IgD-negative memory B cell (primary cell): ENCODE data around the gene LRP5. TPM values are rescaled to one million over a fixed set of nuclear protein-coding genes. Genes with fewer than 3 reads are reported as not detected.
A peak's percentile ranks its signal among the peaks of the same experiment; 100 is the strongest.
"Not testable (repeated sequence)": the region's sequence is repeated elsewhere in the genome, so short reads cannot be mapped to it uniquely, and the experiment has no call there.

Experiments
- H3K27ac Mint-ChIP-seq, 3 donors: one replicate each; pipeline ENCODE4 v1.8.0; 2020 to 2022; ENCODE audit warnings: mild to moderate bottlenecking in 3 of 3, mixed read lengths in 3 of 3, moderate library complexity in 1 of 3
- H3K27me3 Mint-ChIP-seq: one replicate; pipeline ENCODE4 v1.8.0; 2021; ENCODE audit warnings: mixed read lengths
- H3K36me3 Mint-ChIP-seq: one replicate; pipeline ENCODE4 v1.8.0; 2020; ENCODE audit warnings: mild to moderate bottlenecking, mixed read lengths
- H3K4me1 Mint-ChIP-seq, 3 donors: one replicate each; pipeline ENCODE4 v1.8.0; 2020 to 2022; ENCODE audit warnings: mixed read lengths in 3 of 3, mild to moderate bottlenecking in 1 of 3
- H3K4me3 Mint-ChIP-seq, 4 donors: one replicate each; pipeline ENCODE4 v1.8.0; 2020 to 2022; ENCODE audit warnings: mild to moderate bottlenecking in 4 of 4, mixed read lengths in 4 of 4, moderate library complexity in 3 of 4
- H3K9me3 Mint-ChIP-seq, 3 donors: one replicate each; pipeline ENCODE4 v1.8.0; 2020 to 2021; ENCODE audit warnings: mixed read lengths in 3 of 3, mild to moderate bottlenecking in 1 of 3
- polyA plus RNA-seq: library from polyadenylated mRNA; unstranded; fragments of 300-500 nt; fragmentation: Illumina TruSeq; gene quantifications from one replicate; pipeline ENCODE4 v1.2.3, GENCODE V29; 2021

LRP5 gene
- polyA plus RNA-seq, 1 donor from 2014 or later, result 1.0 TPM

- Mint-ChIP-seq H3K27me3 (no peaks in the 10 kb centered on the region), H3K36me3 (no peaks in the 10 kb centered on the region), H3K4me3 (no peak overlapping the region), H3K9me3 (no peaks in the 10 kb centered on the region), H3K4me1 (peaks cover 4 to 26% (median 18%) of the 10 kb centered on the region in 3 donors), H3K27ac (no peak overlapping the region)
Observed at GRCh38 chr11:68338051-68338780, 25.8 kb downstream of the LRP5 start.

- no peaks in the 10 kb centered on the region for H3K36me3 Mint-ChIP-seq
- no peaks in the 10 kb centered on the region for H3K27me3 Mint-ChIP-seq
- H3K9me3 Mint-ChIP-seq, result no peaks in the 10 kb centered on the region
- H3K4me3 Mint-ChIP-seq, result no peak overlapping the region
- no peak overlapping the region for H3K27ac Mint-ChIP-seq
- peaks cover 4 to 28% (median 24%) of the 10 kb centered on the region in 3 donors for H3K4me1 Mint-ChIP-seq
Observed at GRCh38 chr11:68340003-68340767, 27.8 kb downstream of the LRP5 start.

DNA sequence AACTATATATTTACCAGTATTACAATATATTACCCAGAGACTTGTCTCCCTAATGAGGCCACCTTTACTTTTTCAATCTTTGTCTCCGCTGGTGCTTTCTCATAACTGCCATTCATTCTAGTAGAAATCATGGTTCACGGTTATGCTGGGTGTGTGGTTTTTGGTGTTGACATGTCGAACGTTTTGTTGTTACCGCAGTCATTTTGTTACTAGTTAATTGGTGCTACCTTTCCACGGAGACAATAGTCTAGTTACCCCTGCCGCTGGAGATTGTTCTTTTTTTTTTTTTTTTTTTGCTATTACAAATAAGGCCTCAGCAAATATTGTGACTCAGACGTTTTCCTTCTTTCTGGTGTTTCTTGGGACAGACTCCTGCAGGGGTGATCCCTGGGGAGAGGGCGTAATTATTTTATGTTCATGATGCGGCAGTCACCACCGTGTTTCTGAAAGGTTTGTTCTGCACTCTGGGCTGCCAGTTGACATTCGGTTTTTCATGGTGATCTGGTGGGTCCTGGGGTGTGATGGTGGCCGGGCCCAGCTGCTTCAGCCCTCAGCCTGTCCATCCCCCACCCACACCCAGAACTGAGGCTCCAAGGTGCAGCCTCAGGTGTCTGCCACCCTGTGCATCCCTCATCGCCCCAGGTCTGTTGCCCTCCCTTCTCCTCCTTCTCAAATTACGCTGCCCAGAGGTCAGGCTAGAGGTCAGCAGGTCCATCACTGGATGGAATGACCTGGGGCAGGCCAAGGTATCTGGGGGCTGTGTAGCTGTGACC, 28.6 kb downstream of the LRP5 start:
- no peak overlapping the region for H3K4me3 Mint-ChIP-seq

GRCh38 chr11:68341557-68342458, 29.4 kb downstream of the LRP5 start:
- H3K4me1 Mint-ChIP-seq, result peaks cover 16 to 31% (median 24%) of the 10 kb centered on the region in 3 donors
- H3K9me3 Mint-ChIP-seq, result peaks cover 0 to 6% (median 2%) of the 10 kb centered on the region in 3 donors
- peaks cover 2% of the 10 kb centered on the region for H3K36me3 Mint-ChIP-seq
- H3K4me3 Mint-ChIP-seq, result peak overlapping the region in 1 of 4 donors; percentile 28
- H3K27ac Mint-ChIP-seq, result peak overlapping the region in 1 of 3 donors; percentile 87
- no peaks in the 10 kb centered on the region for H3K27me3 Mint-ChIP-seq

More for the DNA sequence above, 28.6 kb downstream of the LRP5 start:
- Mint-ChIP-seq H3K27me3 (no peaks in the 10 kb centered on the region), H3K27ac (no peak overlapping the region), H3K4me1 (peaks cover 8 to 27% (median 24%) of the 10 kb centered on the region in 3 donors), H3K36me3 (peaks cover 2% of the 10 kb centered on the region), H3K9me3 (peaks cover 0 to 4% (median under 1%) of the 10 kb centered on the region in 3 donors)

- Mint-ChIP-seq H3K4me3 (no peak overlapping the region), H3K4me1 (peaks cover 19 to 31% (median 28%) of the 10 kb centered on the region in 3 donors), H3K27ac (no peak overlapping the region), H3K36me3 (peaks cover 2% of the 10 kb centered on the region), H3K9me3 (peaks cover 0 to 6% (median 2%) of the 10 kb centered on the region in 3 donors), H3K27me3 (no peaks in the 10 kb centered on the region)
Observed at GRCh38 chr11:68342459-68343158, 30.2 kb downstream of the LRP5 start.

GRCh38 chr11:68343761-68344256, 31.4 kb downstream of the LRP5 start:
- no peaks in the 10 kb centered on the region for H3K27me3 Mint-ChIP-seq
- peak overlapping the region in 1 of 3 donors; percentile 71 for H3K27ac Mint-ChIP-seq
- no peak overlapping the region for H3K4me3 Mint-ChIP-seq
- peaks cover 2% of the 10 kb centered on the region for H3K36me3 Mint-ChIP-seq
- H3K4me1 Mint-ChIP-seq, result peaks cover 15 to 31% (median 27%) of the 10 kb centered on the region in 3 donors
- peaks cover 0 to 6% (median 2%) of the 10 kb centered on the region in 3 donors for H3K9me3 Mint-ChIP-seq

DNA sequence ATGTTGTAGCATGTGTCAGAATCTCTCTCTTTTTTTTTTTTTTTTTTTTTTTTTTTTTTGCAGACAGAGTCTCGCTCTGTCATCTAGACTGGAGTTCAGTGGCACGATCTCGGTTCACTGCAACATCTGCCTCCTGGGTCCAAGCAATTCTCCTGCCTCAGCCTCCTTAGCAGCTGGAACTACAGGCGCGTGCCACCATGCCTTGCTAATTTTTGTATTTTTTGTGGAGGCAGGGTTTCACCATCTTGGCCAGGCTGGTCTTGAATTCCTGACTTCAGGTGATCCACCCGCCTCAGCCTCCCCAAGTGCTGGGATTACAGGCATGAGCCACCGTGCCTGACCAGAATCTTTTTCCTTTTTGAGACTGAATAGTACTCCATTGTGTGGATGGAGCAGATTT, 32.4 kb downstream of the LRP5 start:
- peak overlapping the region in 1 of 4 donors; percentile 54 for H3K4me3 Mint-ChIP-seq
- not testable (repeated sequence) for H3K27me3 Mint-ChIP-seq, H3K9me3 Mint-ChIP-seq, H3K36me3 Mint-ChIP-seq, H3K27ac Mint-ChIP-seq
- H3K4me1 Mint-ChIP-seq, result peaks cover 15 to 28% (median 25%) of the 10 kb centered on the region in 3 donors

DNA sequence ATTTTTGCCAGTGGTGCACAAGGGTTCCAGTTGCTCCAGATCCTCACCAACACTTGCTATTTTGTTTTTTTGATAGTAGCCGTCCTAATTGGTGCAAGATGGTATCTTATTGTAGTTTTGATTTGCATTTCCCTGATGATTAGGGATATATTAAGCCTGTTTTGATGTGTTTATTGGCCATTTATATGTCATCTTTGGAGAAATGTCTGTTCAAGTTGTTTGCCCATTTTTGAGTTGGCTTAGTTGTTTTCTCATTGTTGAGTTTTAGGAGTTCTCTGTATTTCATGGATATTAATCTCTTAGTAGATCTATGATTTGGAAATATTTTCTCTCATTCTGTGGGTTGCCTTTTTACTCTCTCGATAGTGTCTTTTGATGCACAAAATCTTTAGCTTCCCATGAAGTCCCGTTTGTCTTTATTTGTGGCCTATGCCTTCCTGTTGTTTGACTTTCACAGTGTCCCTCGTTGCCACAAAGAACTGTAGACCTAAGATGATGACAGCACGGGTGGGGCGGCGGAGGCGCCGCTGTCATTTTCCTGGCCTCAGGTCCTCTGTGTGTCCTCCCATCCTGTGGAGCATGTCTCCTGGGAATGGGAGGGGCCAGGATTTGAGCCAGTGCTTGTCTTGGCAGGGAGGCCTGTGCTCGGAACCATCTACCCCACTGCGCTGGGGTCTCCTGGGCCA, 33.5 kb downstream of the LRP5 start:
- Mint-ChIP-seq H3K27ac (peak overlapping the region in 1 of 3 donors; percentile 90), H3K27me3 (no peaks in the 10 kb centered on the region), H3K9me3 (peaks cover 0 to 6% (median 2%) of the 10 kb centered on the region in 3 donors), H3K4me3 (peak overlapping the region in 2 of 4 donors; percentile 32 to 83), H3K36me3 (peaks cover 5% of the 10 kb centered on the region), H3K4me1 (peaks cover 15 to 23% (median 19%) of the 10 kb centered on the region in 3 donors)

DNA sequence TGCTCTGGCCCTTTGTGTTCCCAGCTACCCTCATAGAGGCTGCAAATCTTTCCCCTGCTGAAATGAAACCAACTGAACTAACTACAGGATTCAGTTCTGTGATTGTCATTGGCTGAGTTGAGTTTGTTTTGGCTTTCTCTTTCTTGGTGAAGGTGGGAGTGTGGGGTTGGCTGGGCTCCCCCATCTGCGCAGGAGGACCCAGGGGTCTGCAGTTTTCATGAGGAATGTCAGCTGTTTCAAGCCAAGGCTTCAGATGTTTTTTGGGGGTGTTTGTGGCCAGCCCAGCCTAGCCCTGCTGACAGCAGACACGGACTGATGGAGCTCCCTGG, 34.0 kb downstream of the LRP5 start:
- Mint-ChIP-seq H3K27ac (peak overlapping the region in 2 of 3 donors; percentile 80 to 90), H3K27me3 (no peaks in the 10 kb centered on the region), H3K4me1 (peaks cover 15 to 22% (median 18%) of the 10 kb centered on the region in 3 donors), H3K4me3 (peak overlapping the region in 3 of 4 donors; percentile 32 to 83 (median 83)), H3K36me3 (peaks cover 5% of the 10 kb centered on the region), H3K9me3 (peaks cover 0 to 6% (median 2%) of the 10 kb centered on the region in 3 donors)

GRCh38 chr11:68347345-68347744, 35.0 kb downstream of the LRP5 start:
- H3K4me3 Mint-ChIP-seq, result peak overlapping the region in 1 of 4 donors; percentile 83
- peaks cover 5% of the 10 kb centered on the region for H3K36me3 Mint-ChIP-seq
- peaks cover 0 to 6% (median 2%) of the 10 kb centered on the region in 3 donors for H3K9me3 Mint-ChIP-seq
- peak overlapping the region in 1 of 3 donors; percentile 90 for H3K27ac Mint-ChIP-seq
- H3K27me3 Mint-ChIP-seq, result no peaks in the 10 kb centered on the region
- peaks cover 15 to 22% (median 18%) of the 10 kb centered on the region in 3 donors for H3K4me1 Mint-ChIP-seq

GRCh38 chr11:68347841-68348240, 35.5 kb downstream of the LRP5 start:
- peaks cover 15 to 22% (median 18%) of the 10 kb centered on the region in 3 donors for H3K4me1 Mint-ChIP-seq
- peaks cover 0 to 6% (median 2%) of the 10 kb centered on the region in 3 donors for H3K9me3 Mint-ChIP-seq
- H3K27ac Mint-ChIP-seq, result peak overlapping the region in 1 of 3 donors; percentile 90
- no peaks in the 10 kb centered on the region for H3K27me3 Mint-ChIP-seq
- peaks cover 5% of the 10 kb centered on the region for H3K36me3 Mint-ChIP-seq
- H3K4me3 Mint-ChIP-seq, result peak overlapping the region in 2 of 4 donors; percentile 28 to 83

- H3K27me3 Mint-ChIP-seq, result no peaks in the 10 kb centered on the region
- H3K4me1 Mint-ChIP-seq, result peaks cover 11 to 20% (median 15%) of the 10 kb centered on the region in 3 donors
- peaks cover 5% of the 10 kb centered on the region for H3K36me3 Mint-ChIP-seq
- H3K4me3 Mint-ChIP-seq, result no peak overlapping the region
- H3K9me3 Mint-ChIP-seq, result peaks cover 0 to 6% (median 2%) of the 10 kb centered on the region in 3 donors
- no peak overlapping the region for H3K27ac Mint-ChIP-seq
Observed at GRCh38 chr11:68349461-68350249, 37.3 kb downstream of the LRP5 start.
